Measurements from ENCODE around the gene KDM6B.

The KDM6B gene

GRCh38 chr17:7846765-7847661 is 13.0 kb downstream of the KDM6B start:
- CTCF ChIA-PET, result no interaction called here
- TF ChIP-seq FOXM1 (IDR thresholded peaks at IDR 0.05; ENCODE audit: borderline replicate concordance) (no peak), L3MBTL2 (conservative IDR thresholded peaks at IDR 0.05) (no peak), BHLHE40 (IDR thresholded peaks at IDR 0.05; ENCODE audit: borderline replicate concordance) (no peak), CTBP1 (IDR thresholded peaks at IDR 0.05; ENCODE audit: borderline replicate concordance) (no peak), ZNF384 (IDR thresholded peaks at IDR 0.05) (no peak), SP1 (IDR thresholded peaks at IDR 0.05) (no peak), NFRKB (IDR thresholded peaks at IDR 0.05) (no peak), SUZ12 (IDR thresholded peaks at IDR 0.05) (no peak), ARNT (IDR thresholded peaks at IDR 0.05) (no peak), HDGF (IDR thresholded peaks at IDR 0.05; ENCODE audit: borderline replicate concordance) (no peak), ELF4 (IDR thresholded peaks at IDR 0.05) (no peak)
- POLR2A ChIA-PET, result no interaction called here
- no peak for DNase-seq (ENCODE audit: extremely low spot score)

- no peak for DNase-seq (ENCODE audit: extremely low spot score)
- CTCF ChIA-PET, result interaction anchor here (0.6 kb wide), 1 partner anchor 170 kb away, joined by 4 read pairs; no protein-coding TSS in a partner anchor
- POLR2A ChIA-PET, result no interaction called here
- TF ChIP-seq ZNF384 (IDR thresholded peaks at IDR 0.05) (no peak), TARDBP (IDR thresholded peaks at IDR 0.05) (no peak), BHLHE40 (IDR thresholded peaks at IDR 0.05; ENCODE audit: borderline replicate concordance) (no peak), HDGF (IDR thresholded peaks at IDR 0.05; ENCODE audit: borderline replicate concordance) (no peak)
Measured at GRCh38 chr17:7848131-7848579, 14.1 kb downstream of the KDM6B start.

GRCh38 chr17:7848739-7849129 is 14.7 kb downstream of the KDM6B start:
- CTCF ChIA-PET, result no interaction called here
- TF ChIP-seq SP1 (IDR thresholded peaks at IDR 0.05) (no peak), PKNOX1 (IDR thresholded peaks at IDR 0.05) (no peak), FOXK2 (IDR thresholded peaks at IDR 0.05) (no peak), SUZ12 (IDR thresholded peaks at IDR 0.05) (no peak), HDGF (IDR thresholded peaks at IDR 0.05; ENCODE audit: borderline replicate concordance) (no peak), FOXA1 (IDR thresholded peaks at IDR 0.05) (no peak), ELF4 (IDR thresholded peaks at IDR 0.05) (no peak), BHLHE40 (IDR thresholded peaks at IDR 0.05; ENCODE audit: borderline replicate concordance) (no peak), NFRKB (IDR thresholded peaks at IDR 0.05) (no peak), ARNT (IDR thresholded peaks at IDR 0.05) (no peak), FOXM1 (IDR thresholded peaks at IDR 0.05; ENCODE audit: borderline replicate concordance) (no peak), LEF1 (IDR thresholded peaks at IDR 0.05; ENCODE audit: borderline replicate concordance) (no peak), ZNF384 (IDR thresholded peaks at IDR 0.05) (no peak), L3MBTL2 (conservative IDR thresholded peaks at IDR 0.05) (no peak), TARDBP (IDR thresholded peaks at IDR 0.05) (no peak)
- POLR2A ChIA-PET, result no interaction called here
- DNase-seq (ENCODE audit: extremely low spot score), result no peak

- POLR2A ChIA-PET, result no interaction called here
- CTCF ChIA-PET, result no interaction called here
- TF ChIP-seq HDGF (IDR thresholded peaks at IDR 0.05; ENCODE audit: borderline replicate concordance) (no peak), LEF1 (IDR thresholded peaks at IDR 0.05; ENCODE audit: borderline replicate concordance) (no peak), SUZ12 (IDR thresholded peaks at IDR 0.05) (no peak), CTBP1 (IDR thresholded peaks at IDR 0.05; ENCODE audit: borderline replicate concordance) (no peak), ZNF384 (IDR thresholded peaks at IDR 0.05) (no peak), SP1 (IDR thresholded peaks at IDR 0.05) (no peak), BHLHE40 (IDR thresholded peaks at IDR 0.05; ENCODE audit: borderline replicate concordance) (no peak), ARNT (IDR thresholded peaks at IDR 0.05) (no peak), FOXA1 (IDR thresholded peaks at IDR 0.05) (no peak), L3MBTL2 (conservative IDR thresholded peaks at IDR 0.05) (no peak), ELF4 (IDR thresholded peaks at IDR 0.05) (no peak), PKNOX1 (IDR thresholded peaks at IDR 0.05) (no peak), TARDBP (IDR thresholded peaks at IDR 0.05) (no peak), FOXM1 (IDR thresholded peaks at IDR 0.05; ENCODE audit: borderline replicate concordance) (no peak), FOXK2 (IDR thresholded peaks at IDR 0.05) (no peak), NFRKB (IDR thresholded peaks at IDR 0.05) (no peak)
- no peak for DNase-seq (ENCODE audit: extremely low spot score)
Measured at GRCh38 chr17:7849130-7849750, 15.2 kb downstream of the KDM6B start.

- DNase-seq (ENCODE audit: extremely low spot score), result no peak
- POLR2A ChIA-PET, result interaction anchor here (1.3 to 1.5 kb wide), 2 partner anchors 15 to 163 kb away, joined by 5 read pairs; partner anchors contain the start of gene TP53
- TF ChIP-seq TARDBP (IDR thresholded peaks at IDR 0.05) (no peak), NFRKB (IDR thresholded peaks at IDR 0.05) (no peak), FOXM1 (IDR thresholded peaks at IDR 0.05; ENCODE audit: borderline replicate concordance) (no peak), SP1 (IDR thresholded peaks at IDR 0.05) (no peak), ELF4 (IDR thresholded peaks at IDR 0.05) (no peak), L3MBTL2 (conservative IDR thresholded peaks at IDR 0.05) (no peak), CTBP1 (IDR thresholded peaks at IDR 0.05; ENCODE audit: borderline replicate concordance) (no peak), LEF1 (IDR thresholded peaks at IDR 0.05; ENCODE audit: borderline replicate concordance) (no peak), ZNF384 (IDR thresholded peaks at IDR 0.05) (no peak), ARNT (IDR thresholded peaks at IDR 0.05) (no peak), HDGF (IDR thresholded peaks at IDR 0.05; ENCODE audit: borderline replicate concordance) (no peak), BHLHE40 (IDR thresholded peaks at IDR 0.05; ENCODE audit: borderline replicate concordance) (no peak), FOXK2 (IDR thresholded peaks at IDR 0.05) (no peak), FOXA1 (IDR thresholded peaks at IDR 0.05) (no peak), PKNOX1 (IDR thresholded peaks at IDR 0.05) (no peak), SUZ12 (IDR thresholded peaks at IDR 0.05) (no peak)
- CTCF ChIA-PET, result interaction anchor here (0.8 to 1.5 kb wide), 2 partner anchors 15 to 106 kb away, joined by 4 to 5 read pairs; no protein-coding TSS in a partner anchor
Measured at GRCh38 chr17:7849751-7850504, 15.9 kb downstream of the KDM6B start.

Measured in HEK293T (cell line).